Colonic mucosa (tissue), 4 donors: ENCODE data around the gene ABCB10. TPM values are rescaled to one million over a fixed set of nuclear protein-coding genes. Genes with fewer than 3 reads are reported as not detected.
"Not testable (repeated sequence)": the region's sequence is repeated elsewhere in the genome, so short reads cannot be mapped to it uniquely, and the experiment has no call there.

Source experiments
- DNase-seq: peaks from one replicate; pipeline ENCODE4 v3.0.0-alpha.2; 2020
- H3K27ac ChIP-seq: fragments of 200-600 bp; one replicate; pipeline ENCODE4 v1.8.0; 2021
- H3K27me3 ChIP-seq: fragments of 200-600 bp; one replicate; pipeline ENCODE4 v1.8.0; 2021
- H3K36me3 ChIP-seq: fragments of 200-600 bp; one replicate; pipeline ENCODE4 v1.8.0; 2021
- H3K4me1 ChIP-seq: fragments of 200-600 bp; one replicate; pipeline ENCODE4 v1.8.0; 2021; ENCODE audit warnings: mild to moderate bottlenecking
- H3K4me3 ChIP-seq: fragments of 200-600 bp; one replicate; pipeline ENCODE4 v1.8.0; 2021
- H3K9ac ChIP-seq, 2 donors: one replicate each; pipeline ENCODE4 v1.7.0; 2013; ENCODE audit warnings: control low read depth in 2 of 2, low read depth in 2 of 2, low read length in 2 of 2
- H3K9me3 ChIP-seq: fragments of 200-600 bp; one replicate; pipeline ENCODE4 v1.8.0; 2021
- CTCF ChIP-seq: fragments of 200-600 bp; IDR thresholded peaks from one replicate; pipeline ENCODE4 v1.8.0; 2022; ENCODE audit warnings: antibody characterized with exemption, mild to moderate bottlenecking
- intact Hi-C: fragments of 100-400 bp; cut with DNase I; formaldehyde crosslinking; loops from one replicate; pipeline ENCODE4 v1.14.1; 2022
- total RNA-seq, 2 donors: library from RNA; stranded (reverse); fragmentation: NEBNext Ultra II Directional in 1 of 2; extraction: Animal tissue kit (Norgen Biotek cat#: 25700) in 1 of 2; gene quantifications; one replicate each; pipeline ENCODE4 v1.2.1, GENCODE V29; 2021
- donor health status: healthy.
- donor health status: DM: no; HTN: no; CAD: no.
- donor health status: DM: no; HTN: no; CAD: no.

ABCB10 gene
- total RNA-seq, 2 donors from 2014 or later: 22.3 to 24.7 TPM

GRCh38 chr1:229523052-229523451, 35.5 kb downstream of the ABCB10 start:
- H3K4me1 ChIP-seq: no peaks in the 10 kb centered on the region
- H3K9ac ChIP-seq: no peak overlapping the region
- TF ChIP-seq CTCF: no peak
- H3K27ac ChIP-seq: no peak overlapping the region
- no peak overlapping the region for H3K4me3 ChIP-seq
- peaks cover under 1% of the 10 kb centered on the region for H3K36me3 ChIP-seq
- no peak for DNase-seq
- H3K9me3 ChIP-seq: no peaks in the 10 kb centered on the region
- intact Hi-C loops: no loop called here
- no peaks in the 10 kb centered on the region for H3K27me3 ChIP-seq

GRCh38 chr1:229514578-229515275, 43.8 kb downstream of the ABCB10 start:
- Histone ChIP-seq H3K27ac (no peak overlapping the region), H3K9me3 (no peaks in the 10 kb centered on the region), H3K4me1 (no peaks in the 10 kb centered on the region), H3K4me3 (no peak overlapping the region), H3K9ac (no peak overlapping the region), H3K36me3 (peaks cover 4% of the 10 kb centered on the region), H3K27me3 (no peaks in the 10 kb centered on the region)
- intact Hi-C loops: no loop called here
- TF ChIP-seq CTCF: peak; percentile 78
- peak; percentile 69 for DNase-seq

GRCh38 chr1:229511625-229512024, 46.9 kb downstream of the ABCB10 start:
- H3K27me3 ChIP-seq, H3K9ac ChIP-seq, H3K4me1 ChIP-seq, DNase-seq, intact Hi-C loops, H3K9me3 ChIP-seq, H3K4me3 ChIP-seq, H3K36me3 ChIP-seq, H3K27ac ChIP-seq: not testable (repeated sequence)

GRCh38 chr1:229511201-229511600, 47.3 kb downstream of the ABCB10 start:
- H3K4me3 ChIP-seq, DNase-seq, H3K36me3 ChIP-seq, intact Hi-C loops, H3K27me3 ChIP-seq, H3K9me3 ChIP-seq, H3K27ac ChIP-seq, H3K9ac ChIP-seq, H3K4me1 ChIP-seq: not testable (repeated sequence)

GRCh38 chr1:229509576-229509975, 48.9 kb downstream of the ABCB10 start:
- Histone ChIP-seq H3K4me1 (peaks cover 10% of the 10 kb centered on the region), H3K36me3 (no peaks in the 10 kb centered on the region), H3K9me3 (no peaks in the 10 kb centered on the region), H3K4me3 (no peak overlapping the region), H3K9ac (no peak overlapping the region), H3K27me3 (no peaks in the 10 kb centered on the region), H3K27ac (no peak overlapping the region)
- TF ChIP-seq CTCF: no peak
- no peak for DNase-seq
- intact Hi-C loops: no loop called here

GRCh38 chr1:229508823-229509337, 49.6 kb downstream of the ABCB10 start:
- peaks cover 10% of the 10 kb centered on the region for H3K4me1 ChIP-seq
- peak overlapping the region; percentile 75 to 94 for H3K9ac ChIP-seq
- no peaks in the 10 kb centered on the region for H3K27me3 ChIP-seq
- H3K4me3 ChIP-seq: peak overlapping the region; percentile 99
- H3K9me3 ChIP-seq: no peaks in the 10 kb centered on the region
- no peak for DNase-seq
- TF ChIP-seq CTCF: no peak
- intact Hi-C loops: no loop called here
- no peaks in the 10 kb centered on the region for H3K36me3 ChIP-seq
- peak overlapping the region; percentile 81 for H3K27ac ChIP-seq
